ENCODE measurements around the gene ZNF18.

ZNF18 gene

DNA sequence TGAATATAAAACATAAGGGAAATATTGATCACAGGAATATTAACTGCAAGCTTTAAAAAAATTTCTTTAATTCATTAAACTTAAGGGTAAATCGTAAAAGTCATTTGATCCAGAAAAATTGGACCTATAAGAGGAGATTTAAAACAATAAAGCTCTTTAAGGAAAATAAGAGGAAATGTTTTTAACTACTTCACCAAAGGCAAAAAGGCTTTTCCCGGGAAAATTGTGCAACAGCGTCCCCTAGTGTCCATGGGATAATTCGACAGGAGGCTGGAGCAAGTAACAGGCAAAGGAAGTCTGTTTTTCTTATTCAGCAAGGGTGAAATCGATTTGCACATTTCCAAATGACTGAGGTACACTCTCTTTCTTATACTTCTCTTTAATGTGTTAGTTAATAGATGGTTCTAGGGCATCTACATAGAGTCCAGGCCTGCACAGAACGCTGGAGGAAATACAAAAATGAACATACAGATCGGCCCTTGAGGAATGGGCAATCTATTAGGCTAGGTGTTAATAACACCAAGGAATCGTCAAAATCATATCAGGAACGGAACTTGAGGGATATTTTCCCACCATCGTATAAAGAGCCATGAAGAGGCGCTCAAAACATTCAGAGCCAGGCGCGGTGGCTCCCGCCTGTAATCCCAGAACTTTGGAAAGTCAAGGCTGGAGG, 61.4 kb downstream of the ZNF18 start:
- no peaks in the 10 kb centered on the region for H3K9me3 ChIP-seq (ENCODE audit: insufficient read depth, low read depth, low read length)
- H3K4me2 ChIP-seq (ENCODE audit: low read depth, low read length, poor library complexity, severe bottlenecking): no peak overlapping the region
- no peak overlapping the region for H3K4me3 ChIP-seq (ENCODE audit: low read length, poor library complexity, severe bottlenecking)
- H3K4me1 ChIP-seq (ENCODE audit: insufficient read depth, low read length, poor library complexity, severe bottlenecking): no peaks in the 10 kb centered on the region
- no peaks in the 10 kb centered on the region for H3K9me2 ChIP-seq (replicated peaks; ENCODE audit: low read depth, low read length)
- peak; percentile 99 for TF ChIP-seq CTCF (conservative IDR thresholded peaks at IDR 0.05; ENCODE audit: low read length)
- no peak for TF ChIP-seq EZH2phosphoT487 (IDR thresholded peaks at IDR 0.05; ENCODE audit: borderline replicate concordance)
- H3K9ac ChIP-seq (ENCODE audit: low read depth, low read length, poor library complexity, severe bottlenecking): no peak overlapping the region
- no peaks in the 10 kb centered on the region for H3F3A ChIP-seq (ENCODE audit: low read depth)
- H3K36me3 ChIP-seq (ENCODE audit: insufficient read depth, low read length): no peaks in the 10 kb centered on the region
- H3K27me3 ChIP-seq (ENCODE audit: insufficient read depth, low read length, poor library complexity, severe bottlenecking): no peaks in the 10 kb centered on the region
- no peaks in the 10 kb centered on the region for H3K79me2 ChIP-seq (ENCODE audit: insufficient read depth, low read length)
- no peaks in the 10 kb centered on the region for H4K20me1 ChIP-seq (ENCODE audit: insufficient read depth, low read length, poor library complexity, severe bottlenecking)
- H2AFZ ChIP-seq (ENCODE audit: low read length): no peak overlapping the region

GRCh38 chr17:11932337-11932898, 64.9 kb downstream of the ZNF18 start:
- Histone ChIP-seq H2AFZ (ENCODE audit: low read length) (no peak overlapping the region), H3F3A (ENCODE audit: low read depth) (no peaks in the 10 kb centered on the region), H4K20me1 (ENCODE audit: insufficient read depth, low read length, poor library complexity, severe bottlenecking) (no peaks in the 10 kb centered on the region), H3K27me3 (ENCODE audit: insufficient read depth, low read length, poor library complexity, severe bottlenecking) (no peaks in the 10 kb centered on the region), H3K9me3 (ENCODE audit: insufficient read depth, low read depth, low read length) (no peaks in the 10 kb centered on the region), H3K9ac (ENCODE audit: low read depth, low read length, poor library complexity, severe bottlenecking) (no peak overlapping the region), H3K4me2 (ENCODE audit: low read depth, low read length, poor library complexity, severe bottlenecking) (no peak overlapping the region), H3K9me2 (replicated peaks; ENCODE audit: low read depth, low read length) (no peaks in the 10 kb centered on the region), H3K4me3 (ENCODE audit: low read length, poor library complexity, severe bottlenecking) (no peak overlapping the region), H3K36me3 (ENCODE audit: insufficient read depth, low read length) (no peaks in the 10 kb centered on the region), H3K79me2 (ENCODE audit: insufficient read depth, low read length) (no peaks in the 10 kb centered on the region), H3K4me1 (ENCODE audit: insufficient read depth, low read length, poor library complexity, severe bottlenecking) (no peaks in the 10 kb centered on the region)
- TF ChIP-seq CTCF (conservative IDR thresholded peaks at IDR 0.05; ENCODE audit: low read length) (no peak), EZH2phosphoT487 (IDR thresholded peaks at IDR 0.05; ENCODE audit: borderline replicate concordance) (no peak)

DNA sequence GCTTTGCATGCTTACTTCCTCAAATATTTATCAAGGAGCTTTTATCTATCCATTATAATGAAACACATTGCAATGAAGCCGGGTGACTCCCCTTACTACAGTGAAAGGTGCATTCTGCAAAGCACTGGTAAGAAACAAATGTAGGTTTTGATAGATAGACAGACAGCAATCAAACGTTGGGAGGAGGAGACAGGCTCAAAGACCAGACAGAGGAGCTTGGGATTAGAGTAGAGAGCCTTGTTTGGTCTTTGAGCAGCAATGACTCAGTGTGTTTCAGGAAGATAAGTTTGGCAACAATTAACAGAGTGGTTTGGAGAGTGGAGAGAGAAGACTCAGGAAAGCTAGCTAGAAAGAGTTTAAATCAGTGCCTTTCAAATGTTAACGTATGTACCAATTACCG, 68.8 kb downstream of the ZNF18 start:
- Histone ChIP-seq H3K4me3 (ENCODE audit: low read length, poor library complexity, severe bottlenecking) (no peak overlapping the region), H3K79me2 (ENCODE audit: insufficient read depth, low read length) (no peaks in the 10 kb centered on the region), H3K9me3 (ENCODE audit: insufficient read depth, low read depth, low read length) (no peaks in the 10 kb centered on the region), H3K4me2 (ENCODE audit: low read depth, low read length, poor library complexity, severe bottlenecking) (no peak overlapping the region), H3K9me2 (replicated peaks; ENCODE audit: low read depth, low read length) (no peaks in the 10 kb centered on the region), H3F3A (ENCODE audit: low read depth) (no peaks in the 10 kb centered on the region), H3K27me3 (ENCODE audit: insufficient read depth, low read length, poor library complexity, severe bottlenecking) (no peaks in the 10 kb centered on the region), H2AFZ (ENCODE audit: low read length) (no peak overlapping the region), H3K4me1 (ENCODE audit: insufficient read depth, low read length, poor library complexity, severe bottlenecking) (no peaks in the 10 kb centered on the region), H3K36me3 (ENCODE audit: insufficient read depth, low read length) (no peaks in the 10 kb centered on the region), H4K20me1 (ENCODE audit: insufficient read depth, low read length, poor library complexity, severe bottlenecking) (no peaks in the 10 kb centered on the region), H3K9ac (ENCODE audit: low read depth, low read length, poor library complexity, severe bottlenecking) (no peak overlapping the region)
- TF ChIP-seq CTCF (conservative IDR thresholded peaks at IDR 0.05; ENCODE audit: low read length) (no peak), EZH2phosphoT487 (IDR thresholded peaks at IDR 0.05; ENCODE audit: borderline replicate concordance) (no peak)

Measured in Loucy (cell line).